Middle frontal gyrus (tissue), 1 donor: ENCODE measurements around the gene GULP1.
"Not testable (repeated sequence)": the region's sequence is repeated elsewhere in the genome, so short reads cannot be mapped to it uniquely, and the experiment has no call there.

ENCODE experiments used
- DNase-seq: peaks from one replicate; pipeline ENCODE4 v3.0.0-alpha.2; 2015; ENCODE audit warnings: low spot score; ENCODE audit errors: extremely low spot score

GULP1 gene

DNA sequence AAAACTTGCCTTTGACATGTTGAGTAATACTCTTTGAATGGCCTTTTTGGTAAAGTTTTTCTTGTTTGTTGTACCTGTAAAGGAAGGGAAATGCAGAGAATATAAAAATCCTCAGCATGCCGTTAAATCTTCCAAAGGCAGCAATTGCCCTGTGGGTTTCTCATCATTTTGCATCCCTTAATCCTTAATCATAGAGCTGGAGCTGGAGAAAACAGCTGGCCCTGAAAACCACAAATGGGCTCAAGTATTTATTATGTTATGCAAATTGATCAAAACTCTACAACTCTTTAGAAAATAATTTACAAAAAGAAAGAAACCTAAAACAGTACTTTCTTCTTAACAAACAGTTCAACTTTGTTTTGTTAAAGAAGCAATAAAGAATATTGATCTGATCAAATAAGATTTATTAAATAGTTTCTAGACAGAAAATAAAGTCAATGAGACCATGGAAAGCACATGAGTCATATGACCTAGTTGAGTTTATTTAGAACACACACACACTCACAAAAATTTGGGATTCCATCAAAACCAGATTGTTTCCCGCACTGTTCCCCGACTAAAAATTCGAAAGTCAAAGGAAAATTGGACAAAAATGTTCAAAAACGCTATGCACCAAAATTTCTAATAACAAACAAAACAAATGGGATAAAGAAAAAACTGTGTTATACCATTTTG lies 309.0 kb downstream of the GULP1 start:
- DNase-seq = no peak

GRCh38 chr2:188601391-188601790 lies 309.7 kb downstream of the GULP1 start:
- no peak for DNase-seq

- DNase-seq = no peak
Measured at GRCh38 chr2:188601927-188602326, 310.3 kb downstream of the GULP1 start.

DNA sequence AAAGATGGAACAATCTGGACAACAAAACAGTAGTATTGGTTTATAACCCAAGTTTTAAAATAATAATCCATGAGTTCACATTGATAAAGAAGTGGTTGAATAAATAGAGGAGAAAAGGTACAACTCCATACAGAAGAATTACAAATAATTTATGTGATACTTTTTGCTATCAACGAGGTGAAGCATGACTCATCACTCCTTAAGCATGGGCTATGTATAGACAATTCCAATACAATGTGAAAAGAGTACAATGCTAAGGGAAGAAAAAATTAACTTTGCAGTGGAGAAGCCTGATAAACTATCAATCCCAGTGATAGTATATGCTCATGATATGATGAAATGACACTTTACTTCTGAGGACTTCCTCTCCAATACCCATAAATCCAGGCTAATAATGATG lies 312.9 kb downstream of the GULP1 start:
- no peak for DNase-seq

DNA sequence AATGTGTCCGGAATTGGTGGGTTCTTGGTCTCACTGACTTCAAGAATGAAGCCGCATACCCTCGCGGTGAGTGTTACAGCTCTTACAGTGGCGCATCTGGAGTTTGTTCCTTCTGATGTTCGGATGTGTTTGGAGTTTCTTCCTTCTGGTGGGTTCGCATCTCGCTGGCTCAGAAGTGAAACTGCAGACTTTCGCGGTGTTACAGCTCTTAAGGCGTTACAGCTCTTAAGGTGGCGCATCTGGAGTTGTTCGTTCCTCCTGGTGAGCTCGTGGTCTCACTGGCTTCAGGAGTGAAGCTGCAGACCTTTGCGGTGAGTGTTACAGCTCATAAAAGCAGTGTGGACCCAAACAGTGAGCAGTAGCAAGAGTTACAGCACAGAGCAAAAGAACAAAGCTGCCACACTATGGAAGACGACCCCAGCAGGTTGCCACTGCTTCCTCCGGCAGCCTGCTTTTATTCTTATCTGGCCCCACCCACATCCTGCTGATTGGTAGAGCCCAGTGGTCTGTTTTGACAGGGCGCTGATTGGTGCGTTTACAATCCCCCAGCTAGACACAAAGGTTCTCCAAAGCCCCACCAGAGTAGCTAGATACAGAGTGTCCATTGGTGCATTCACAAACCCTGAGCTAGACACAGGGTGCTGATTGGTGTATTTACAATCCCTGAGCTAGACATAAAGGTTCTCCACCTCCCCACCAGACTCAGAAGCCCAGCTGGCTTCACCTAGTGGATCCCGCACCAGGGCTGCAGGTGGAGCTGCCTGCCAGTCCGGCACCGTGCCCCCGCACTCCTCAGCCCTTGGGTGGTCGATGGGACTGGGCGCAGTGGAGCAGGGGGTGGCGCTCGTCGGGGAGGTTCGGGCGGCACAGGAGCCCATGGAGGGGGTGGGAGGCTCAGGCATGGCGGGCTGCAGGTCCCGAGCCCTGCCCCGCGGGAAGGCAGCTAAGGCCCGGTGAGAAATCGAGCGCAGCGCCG lies 314.2 kb downstream of the GULP1 start:
- DNase-seq = not testable (repeated sequence)

DNA sequence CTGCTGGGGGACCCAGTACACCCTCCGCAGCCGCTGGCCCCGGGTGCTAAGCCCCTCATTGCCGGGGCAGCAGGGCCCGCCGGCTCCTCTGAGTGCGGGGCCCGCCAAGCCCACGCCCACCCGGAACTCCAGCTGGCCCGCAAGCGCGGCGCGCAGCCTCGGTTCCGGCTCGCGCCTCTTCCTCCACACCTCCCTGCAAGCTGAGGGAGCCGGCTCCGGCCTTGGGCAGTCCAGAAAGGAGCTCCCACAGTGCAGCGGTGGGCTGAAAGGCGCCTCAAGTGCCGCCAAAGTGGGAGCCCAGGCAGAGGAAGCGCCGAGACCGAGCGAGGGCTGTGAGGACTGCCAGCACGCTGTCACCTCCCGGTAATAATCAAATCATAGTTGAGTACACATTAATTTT lies 314.9 kb downstream of the GULP1 start:
- DNase-seq = not testable (repeated sequence)

DNA sequence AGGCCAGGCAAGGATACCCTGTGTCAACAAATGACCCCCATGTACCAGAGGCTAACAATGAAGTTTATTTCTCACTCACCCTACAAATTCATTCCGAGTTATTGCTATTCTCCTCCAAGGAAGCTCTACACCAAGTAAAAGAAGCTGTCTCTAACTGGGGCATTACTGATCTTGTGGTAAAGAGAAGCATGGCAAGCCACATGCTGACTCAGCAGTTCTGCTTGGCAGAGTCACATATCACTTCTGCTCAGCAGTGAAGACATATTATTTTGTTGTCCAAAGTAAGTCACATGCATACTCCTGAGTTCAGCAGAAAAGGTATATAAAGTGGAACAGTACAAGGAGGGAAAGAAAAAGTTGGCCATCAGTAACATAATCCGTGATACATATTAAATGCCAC lies 315.8 kb downstream of the GULP1 start:
- no peak for DNase-seq

- DNase-seq = no peak
Measured at GRCh38 chr2:188609321-188610049, 317.8 kb downstream of the GULP1 start.

GRCh38 chr2:188610050-188610444 lies 318.4 kb downstream of the GULP1 start:
- no peak for DNase-seq

GRCh38 chr2:188610827-188611226 lies 319.2 kb downstream of the GULP1 start:
- DNase-seq = no peak

GRCh38 chr2:188619146-188619545 lies 327.5 kb downstream of the GULP1 start:
- DNase-seq = no peak

GRCh38 chr2:188620916-188621315 lies 329.2 kb downstream of the GULP1 start:
- no peak for DNase-seq

GRCh38 chr2:188622601-188623260 lies 331.1 kb downstream of the GULP1 start:
- no peak for DNase-seq

GRCh38 chr2:188623995-188624643 lies 332.4 kb downstream of the GULP1 start:
- no peak for DNase-seq

DNA sequence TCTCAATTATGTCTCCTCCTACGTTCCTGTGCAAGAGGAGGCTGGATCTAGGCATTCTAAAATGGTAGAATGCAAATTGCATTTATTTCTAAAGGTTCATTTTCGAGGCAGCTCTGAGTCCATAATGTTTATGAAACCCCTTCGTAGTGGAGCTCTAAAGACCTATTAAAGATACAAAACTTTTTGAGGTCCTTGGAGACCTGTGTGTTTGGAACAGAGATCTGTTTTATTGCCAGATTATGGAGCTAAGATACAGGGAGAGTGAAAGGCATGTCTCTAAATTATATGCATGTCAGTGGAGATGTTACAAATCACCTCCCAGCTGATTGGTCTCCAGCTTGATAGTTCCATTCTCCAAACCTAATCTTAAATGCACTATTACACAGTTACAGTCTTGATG lies 335.8 kb downstream of the GULP1 start:
- no peak for DNase-seq

GRCh38 chr2:188628989-188629752 lies 337.5 kb downstream of the GULP1 start:
- no peak for DNase-seq

DNA sequence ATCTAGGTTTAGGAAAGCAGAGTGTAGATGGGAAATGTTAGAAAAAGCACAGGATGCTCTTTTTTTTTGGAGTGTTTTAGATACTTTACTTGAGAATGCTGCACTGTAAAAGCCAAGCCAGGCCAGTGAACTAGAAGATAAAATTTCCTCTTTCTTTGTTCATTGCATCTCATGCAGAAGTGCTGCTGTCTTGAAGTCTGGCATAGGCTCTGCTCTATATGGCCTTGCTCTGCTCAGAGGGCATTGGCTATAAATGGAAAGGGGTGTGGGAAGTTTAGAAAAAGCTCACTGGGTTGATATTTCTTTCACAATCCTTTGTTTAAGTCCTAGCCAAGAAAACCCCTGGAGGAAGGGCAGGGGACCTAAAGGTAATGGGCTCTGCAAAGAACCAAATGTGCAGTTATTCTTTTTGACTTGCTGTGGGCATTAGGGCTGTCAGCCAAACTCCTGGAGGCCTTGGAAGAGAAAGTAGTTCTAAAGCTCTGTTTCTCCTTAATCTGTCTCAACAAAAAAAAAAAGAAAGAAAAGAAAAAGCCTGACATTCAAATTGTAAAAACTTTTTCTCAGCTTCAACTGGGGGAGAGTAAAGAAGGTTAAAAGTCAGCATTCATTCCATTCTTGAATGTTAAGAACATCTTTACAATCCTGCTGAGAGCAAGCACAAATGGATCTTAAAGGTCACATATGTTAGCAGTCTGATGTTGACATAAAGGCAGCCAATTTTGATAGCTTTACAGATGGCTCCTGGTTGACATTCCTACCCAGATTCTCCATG lies 338.3 kb downstream of the GULP1 start:
- no peak for DNase-seq

DNA sequence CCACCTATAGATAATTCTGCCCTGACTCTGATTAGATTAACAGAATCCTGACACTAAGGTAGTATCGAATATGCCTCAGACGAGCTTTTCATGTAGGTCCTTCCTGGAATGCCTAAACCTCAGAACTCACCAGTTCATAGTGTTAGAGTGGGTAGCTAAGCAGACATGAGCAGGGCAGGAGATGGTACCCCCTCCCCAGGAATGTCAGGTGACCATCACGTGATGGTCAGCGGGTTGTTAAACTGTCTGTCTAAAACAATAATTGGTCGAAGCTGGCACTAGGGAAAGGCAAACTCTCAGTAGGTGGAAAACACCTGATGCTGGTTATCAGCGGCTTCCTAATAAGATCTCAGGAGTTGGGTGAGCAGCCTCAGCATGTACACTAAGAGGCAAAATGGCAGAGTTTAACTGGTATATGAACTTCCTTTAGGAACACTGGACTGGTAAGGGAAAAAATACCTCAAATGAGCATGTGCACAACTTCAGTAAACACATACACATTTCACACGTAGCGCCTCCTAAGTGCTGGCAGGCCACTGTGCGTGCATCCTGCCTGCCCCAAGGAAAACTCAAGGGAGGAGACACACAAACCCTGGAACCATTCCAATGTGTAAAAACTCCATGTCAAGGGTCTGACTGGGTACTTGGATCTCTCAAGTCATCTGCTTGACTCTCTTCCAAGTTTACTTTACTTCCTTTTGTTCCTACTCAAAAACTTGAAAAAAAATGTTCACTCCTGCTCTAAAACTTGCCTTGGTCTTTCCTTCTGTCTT lies 339.5 kb downstream of the GULP1 start:
- DNase-seq = no peak

DNA sequence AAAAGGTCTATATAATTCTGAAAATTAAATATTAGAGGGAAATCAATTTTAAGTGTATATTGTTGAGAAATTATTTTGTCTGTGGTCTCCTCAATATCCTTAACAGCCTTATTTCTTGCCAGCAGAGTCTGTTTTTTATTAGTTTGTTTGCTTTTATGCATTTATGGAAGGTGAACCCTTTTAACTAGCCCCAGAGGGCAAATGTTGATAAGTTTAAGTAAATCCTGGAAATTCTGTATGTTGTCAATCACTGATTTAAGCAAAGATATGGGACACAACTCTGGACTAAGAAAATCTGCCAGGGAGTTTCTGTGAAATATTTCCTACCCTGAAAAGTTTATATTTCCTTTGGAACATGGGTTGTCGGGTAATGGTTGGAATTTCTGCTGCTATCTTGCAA lies 343.0 kb downstream of the GULP1 start:
- DNase-seq = no peak
